Liver (tissue), 3 donors: ENCODE measurements around the gene SNAI1.

Source experiments
- EGR1 ChIP-seq, 2 donors: IDR thresholded peaks; 2 replicates each; pipeline ENCODE4 v1.6.1; 2016 to 2018; ENCODE audit warnings: antibody characterized with exemption in 2 of 2, low read depth in 2 of 2
- FOXA1 ChIP-seq: IDR thresholded peaks from 2 replicates; pipeline ENCODE4 v1.6.1; 2016; ENCODE audit warnings: antibody characterized with exemption
- GABPA ChIP-seq, 2 donors: IDR thresholded peaks in 1 of 2; conservative IDR thresholded peaks in 1 of 2; 2 replicates each; pipeline ENCODE4 v1.6.1; 2016; ENCODE audit warnings: antibody characterized with exemption in 2 of 2, mild to moderate bottlenecking in 1 of 2, moderate library complexity in 1 of 2
- JUND ChIP-seq, 2 donors: IDR thresholded peaks; 2 replicates each; pipeline ENCODE4 v1.6.1; 2016; ENCODE audit warnings: antibody characterized with exemption in 2 of 2
- NR2F2 ChIP-seq: IDR thresholded peaks from 2 replicates; pipeline ENCODE4 v1.6.1; 2016; ENCODE audit warnings: antibody characterized with exemption
- RAD21 ChIP-seq, 2 donors: IDR thresholded peaks; 2 replicates each; pipeline ENCODE4 v1.6.1; 2016; ENCODE audit warnings: antibody characterized with exemption in 2 of 2, mild to moderate bottlenecking in 2 of 2
- RXRA ChIP-seq, 2 donors: IDR thresholded peaks; 2 replicates each; pipeline ENCODE4 v1.6.1; 2017 to 2018; ENCODE audit warnings: antibody characterized with exemption in 2 of 2, mild to moderate bottlenecking in 1 of 2
- SP1 ChIP-seq: IDR thresholded peaks from 2 replicates; pipeline ENCODE4 v1.6.1; 2018; ENCODE audit warnings: antibody characterized with exemption, mild to moderate bottlenecking
- TAF1 ChIP-seq: conservative IDR thresholded peaks from 2 replicates; pipeline ENCODE4 v1.6.1; 2016; ENCODE audit warnings: antibody characterized with exemption, mild to moderate bottlenecking
- YY1 ChIP-seq: IDR thresholded peaks from 2 replicates; pipeline ENCODE4 v1.6.1; 2016; ENCODE audit warnings: antibody characterized with exemption, mild to moderate bottlenecking
- TF ChIP-seq, protein P1 (sequence below): IDR thresholded peaks from 2 replicates; pipeline ENCODE4 v1.6.1; 2016; ENCODE audit warnings: antibody characterized with exemption
- TF ChIP-seq, protein P2 (sequence below): fragments of 150-350 bp; IDR thresholded peaks from 2 replicates; pipeline ENCODE4 v1.5.1; 2017; ENCODE audit warnings: improper control_type of control experiment, low read depth, low read length; ENCODE audit not compliant: missing input control
- TF ChIP-seq, protein P3 (sequence below): IDR thresholded peaks from 2 replicates; pipeline ENCODE4 v1.6.1; 2016; ENCODE audit warnings: antibody characterized with exemption
- TF ChIP-seq, protein P4 (sequence below): IDR thresholded peaks from 2 replicates; pipeline ENCODE4 v1.6.1; 2016; ENCODE audit warnings: antibody characterized with exemption, mild to moderate bottlenecking
- donor health status: healthy.
- donor health status: healthy.

DNA sequence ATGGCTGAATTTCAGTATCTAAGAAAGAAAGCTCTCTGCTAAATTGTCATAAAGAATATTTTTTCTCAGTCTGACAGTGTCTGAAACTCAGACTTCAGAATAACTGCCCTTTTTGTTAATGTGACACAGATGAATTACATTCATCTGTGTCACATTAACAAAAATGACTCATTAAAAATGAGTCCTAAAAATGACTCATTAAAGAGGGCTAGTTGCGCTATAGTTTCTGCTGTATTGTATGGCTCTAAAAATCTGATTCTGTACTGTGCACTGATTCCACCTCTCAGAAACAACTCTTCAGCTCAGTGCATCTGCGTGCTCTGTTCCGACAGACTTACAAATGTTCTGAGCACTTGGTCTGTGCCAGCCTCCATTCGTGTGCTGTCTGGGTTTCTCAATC, 31.6 kb upstream of the SNAI1 start:
- TF ChIP-seq, protein P1, sequence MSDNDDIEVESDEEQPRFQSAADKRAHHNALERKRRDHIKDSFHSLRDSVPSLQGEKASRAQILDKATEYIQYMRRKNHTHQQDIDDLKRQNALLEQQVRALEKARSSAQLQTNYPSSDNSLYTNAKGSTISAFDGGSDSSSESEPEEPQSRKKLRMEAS, result no peak
- TF ChIP-seq, protein P2, sequence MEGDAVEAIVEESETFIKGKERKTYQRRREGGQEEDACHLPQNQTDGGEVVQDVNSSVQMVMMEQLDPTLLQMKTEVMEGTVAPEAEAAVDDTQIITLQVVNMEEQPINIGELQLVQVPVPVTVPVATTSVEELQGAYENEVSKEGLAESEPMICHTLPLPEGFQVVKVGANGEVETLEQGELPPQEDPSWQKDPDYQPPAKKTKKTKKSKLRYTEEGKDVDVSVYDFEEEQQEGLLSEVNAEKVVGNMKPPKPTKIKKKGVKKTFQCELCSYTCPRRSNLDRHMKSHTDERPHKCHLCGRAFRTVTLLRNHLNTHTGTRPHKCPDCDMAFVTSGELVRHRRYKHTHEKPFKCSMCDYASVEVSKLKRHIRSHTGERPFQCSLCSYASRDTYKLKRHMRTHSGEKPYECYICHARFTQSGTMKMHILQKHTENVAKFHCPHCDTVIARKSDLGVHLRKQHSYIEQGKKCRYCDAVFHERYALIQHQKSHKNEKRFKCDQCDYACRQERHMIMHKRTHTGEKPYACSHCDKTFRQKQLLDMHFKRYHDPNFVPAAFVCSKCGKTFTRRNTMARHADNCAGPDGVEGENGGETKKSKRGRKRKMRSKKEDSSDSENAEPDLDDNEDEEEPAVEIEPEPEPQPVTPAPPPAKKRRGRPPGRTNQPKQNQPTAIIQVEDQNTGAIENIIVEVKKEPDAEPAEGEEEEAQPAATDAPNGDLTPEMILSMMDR, result no peak
- TF ChIP-seq EGR1 (IDR thresholded peaks at IDR 0.05; ENCODE audit: low read depth in 2 of 2) (no peak), JUND (IDR thresholded peaks at IDR 0.05) (no peak), FOXA1 (no peak), RAD21 (IDR thresholded peaks at IDR 0.05) (no peak), TAF1 (no peak), NR2F2 (no peak), GABPA (IDR thresholded peaks at IDR 0.05 in 1 of 2, conservative IDR thresholded peaks at IDR 0.05 in 1 of 2) (no peak), RXRA (IDR thresholded peaks at IDR 0.05) (no peak), SP1 (no peak), YY1 (no peak)
- TF ChIP-seq, protein P3, sequence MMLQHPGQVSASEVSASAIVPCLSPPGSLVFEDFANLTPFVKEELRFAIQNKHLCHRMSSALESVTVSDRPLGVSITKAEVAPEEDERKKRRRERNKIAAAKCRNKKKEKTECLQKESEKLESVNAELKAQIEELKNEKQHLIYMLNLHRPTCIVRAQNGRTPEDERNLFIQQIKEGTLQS, result no peak
- TF ChIP-seq, protein P4, sequence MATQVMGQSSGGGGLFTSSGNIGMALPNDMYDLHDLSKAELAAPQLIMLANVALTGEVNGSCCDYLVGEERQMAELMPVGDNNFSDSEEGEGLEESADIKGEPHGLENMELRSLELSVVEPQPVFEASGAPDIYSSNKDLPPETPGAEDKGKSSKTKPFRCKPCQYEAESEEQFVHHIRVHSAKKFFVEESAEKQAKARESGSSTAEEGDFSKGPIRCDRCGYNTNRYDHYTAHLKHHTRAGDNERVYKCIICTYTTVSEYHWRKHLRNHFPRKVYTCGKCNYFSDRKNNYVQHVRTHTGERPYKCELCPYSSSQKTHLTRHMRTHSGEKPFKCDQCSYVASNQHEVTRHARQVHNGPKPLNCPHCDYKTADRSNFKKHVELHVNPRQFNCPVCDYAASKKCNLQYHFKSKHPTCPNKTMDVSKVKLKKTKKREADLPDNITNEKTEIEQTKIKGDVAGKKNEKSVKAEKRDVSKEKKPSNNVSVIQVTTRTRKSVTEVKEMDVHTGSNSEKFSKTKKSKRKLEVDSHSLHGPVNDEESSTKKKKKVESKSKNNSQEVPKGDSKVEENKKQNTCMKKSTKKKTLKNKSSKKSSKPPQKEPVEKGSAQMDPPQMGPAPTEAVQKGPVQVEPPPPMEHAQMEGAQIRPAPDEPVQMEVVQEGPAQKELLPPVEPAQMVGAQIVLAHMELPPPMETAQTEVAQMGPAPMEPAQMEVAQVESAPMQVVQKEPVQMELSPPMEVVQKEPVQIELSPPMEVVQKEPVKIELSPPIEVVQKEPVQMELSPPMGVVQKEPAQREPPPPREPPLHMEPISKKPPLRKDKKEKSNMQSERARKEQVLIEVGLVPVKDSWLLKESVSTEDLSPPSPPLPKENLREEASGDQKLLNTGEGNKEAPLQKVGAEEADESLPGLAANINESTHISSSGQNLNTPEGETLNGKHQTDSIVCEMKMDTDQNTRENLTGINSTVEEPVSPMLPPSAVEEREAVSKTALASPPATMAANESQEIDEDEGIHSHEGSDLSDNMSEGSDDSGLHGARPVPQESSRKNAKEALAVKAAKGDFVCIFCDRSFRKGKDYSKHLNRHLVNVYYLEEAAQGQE, result no peak
